ENCODE data around the gene DNM3.

DNM3 gene

DNA sequence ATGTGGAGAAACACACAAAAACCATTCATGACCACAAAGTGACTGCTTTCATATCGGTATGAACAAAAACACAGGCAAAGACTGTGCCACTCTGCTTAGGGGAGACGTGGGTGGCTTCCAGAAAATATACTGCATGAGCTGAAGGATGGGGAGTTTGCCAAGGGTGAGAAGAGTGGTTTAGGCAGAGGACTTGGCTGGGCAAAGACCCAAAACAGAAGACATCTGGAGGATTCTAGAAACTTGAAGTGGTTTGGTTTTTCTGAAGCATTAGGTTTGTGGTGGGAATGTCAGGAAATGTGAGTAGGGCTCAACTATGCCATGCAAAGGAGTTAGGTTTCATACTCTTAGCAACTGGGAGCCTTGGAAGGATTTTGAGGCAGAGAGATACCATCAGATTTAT lies 26.6 kb upstream of the DNM3 start:
- H2AFZ ChIP-seq (ENCODE audit: low read length) = no peak overlapping the region
- H3K4me3 ChIP-seq (ENCODE audit: low read depth, low read length, poor library complexity, severe bottlenecking) = no peak overlapping the region
- no peaks in the 10 kb centered on the region for H3K27me3 ChIP-seq (ENCODE audit: insufficient read depth, low read length)
- no peaks in the 10 kb centered on the region for H3K9me2 ChIP-seq (ENCODE audit: low read depth, low read length)
- H3K9ac ChIP-seq (ENCODE audit: low read length) = no peak overlapping the region
- H3K4me2 ChIP-seq (ENCODE audit: low read length) = no peak overlapping the region
- no peaks in the 10 kb centered on the region for H3K79me2 ChIP-seq (ENCODE audit: insufficient read depth, low read length)
- TF ChIP-seq, protein P1, sequence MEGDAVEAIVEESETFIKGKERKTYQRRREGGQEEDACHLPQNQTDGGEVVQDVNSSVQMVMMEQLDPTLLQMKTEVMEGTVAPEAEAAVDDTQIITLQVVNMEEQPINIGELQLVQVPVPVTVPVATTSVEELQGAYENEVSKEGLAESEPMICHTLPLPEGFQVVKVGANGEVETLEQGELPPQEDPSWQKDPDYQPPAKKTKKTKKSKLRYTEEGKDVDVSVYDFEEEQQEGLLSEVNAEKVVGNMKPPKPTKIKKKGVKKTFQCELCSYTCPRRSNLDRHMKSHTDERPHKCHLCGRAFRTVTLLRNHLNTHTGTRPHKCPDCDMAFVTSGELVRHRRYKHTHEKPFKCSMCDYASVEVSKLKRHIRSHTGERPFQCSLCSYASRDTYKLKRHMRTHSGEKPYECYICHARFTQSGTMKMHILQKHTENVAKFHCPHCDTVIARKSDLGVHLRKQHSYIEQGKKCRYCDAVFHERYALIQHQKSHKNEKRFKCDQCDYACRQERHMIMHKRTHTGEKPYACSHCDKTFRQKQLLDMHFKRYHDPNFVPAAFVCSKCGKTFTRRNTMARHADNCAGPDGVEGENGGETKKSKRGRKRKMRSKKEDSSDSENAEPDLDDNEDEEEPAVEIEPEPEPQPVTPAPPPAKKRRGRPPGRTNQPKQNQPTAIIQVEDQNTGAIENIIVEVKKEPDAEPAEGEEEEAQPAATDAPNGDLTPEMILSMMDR (IDR thresholded peaks at IDR 0.05; ENCODE audit: low read length) = no peak
- TF ChIP-seq EZH2 (IDR thresholded peaks at IDR 0.05; ENCODE audit: borderline replicate concordance, low read length) = no peak
- H3K9me3 ChIP-seq (ENCODE audit: low read length) = no peaks in the 10 kb centered on the region
- no peaks in the 10 kb centered on the region for H3K4me1 ChIP-seq (ENCODE audit: insufficient read depth, low read length, severe bottlenecking)
- H3K27ac ChIP-seq (ENCODE audit: low read depth, low read length, poor library complexity, severe bottlenecking) = no peak overlapping the region
- H3F3A ChIP-seq (ENCODE audit: insufficient read depth, low read length) = no peaks in the 10 kb centered on the region
- H3K36me3 ChIP-seq (ENCODE audit: insufficient read depth, low read length) = no peaks in the 10 kb centered on the region
- no peaks in the 10 kb centered on the region for H4K20me1 ChIP-seq (ENCODE audit: insufficient read depth, low read length)

DNA sequence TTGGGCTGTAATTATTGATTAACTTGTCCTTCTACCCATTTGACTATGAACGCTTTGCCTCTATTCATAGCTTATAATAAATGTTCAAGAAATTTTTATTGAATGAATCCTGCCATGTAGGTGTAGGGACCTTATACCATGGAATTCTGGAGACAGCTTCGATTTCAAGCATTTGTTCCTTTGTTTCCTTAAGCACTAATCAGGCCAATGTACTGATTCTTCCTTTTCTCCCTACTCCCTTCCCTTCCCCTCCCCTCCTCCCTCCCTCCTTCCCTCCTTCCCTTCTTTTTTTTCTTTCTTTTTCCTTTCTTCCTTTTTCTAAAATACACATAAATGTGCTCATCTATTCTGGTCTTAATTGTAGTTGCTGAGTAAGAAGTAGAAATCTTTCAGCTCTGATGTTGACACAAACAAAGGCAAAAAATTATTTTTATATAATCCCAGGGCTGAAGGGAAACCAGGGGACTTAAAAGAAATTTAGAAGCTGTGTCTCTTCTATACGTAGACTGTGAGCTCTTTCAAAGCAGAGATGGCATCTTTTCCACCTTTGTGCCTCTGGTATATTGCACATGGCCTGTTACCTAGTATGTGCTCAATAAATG lies 24.9 kb upstream of the DNM3 start:
- H2AFZ ChIP-seq (ENCODE audit: low read length) = no peak overlapping the region
- H3K9me3 ChIP-seq (ENCODE audit: low read length) = no peaks in the 10 kb centered on the region
- no peaks in the 10 kb centered on the region for H4K20me1 ChIP-seq (ENCODE audit: insufficient read depth, low read length)
- no peak overlapping the region for H3K9ac ChIP-seq (ENCODE audit: low read length)
- H3K4me1 ChIP-seq (ENCODE audit: insufficient read depth, low read length, severe bottlenecking) = no peaks in the 10 kb centered on the region
- H3K9me2 ChIP-seq (ENCODE audit: low read depth, low read length) = no peaks in the 10 kb centered on the region
- TF ChIP-seq EZH2 (IDR thresholded peaks at IDR 0.05; ENCODE audit: borderline replicate concordance, low read length) = no peak
- TF ChIP-seq, protein P1 (IDR thresholded peaks at IDR 0.05; ENCODE audit: low read length) = no peak
- H3F3A ChIP-seq (ENCODE audit: insufficient read depth, low read length) = no peaks in the 10 kb centered on the region
- H3K27me3 ChIP-seq (ENCODE audit: insufficient read depth, low read length) = no peaks in the 10 kb centered on the region
- no peaks in the 10 kb centered on the region for H3K79me2 ChIP-seq (ENCODE audit: insufficient read depth, low read length)
- no peaks in the 10 kb centered on the region for H3K36me3 ChIP-seq (ENCODE audit: insufficient read depth, low read length)
- H3K27ac ChIP-seq (ENCODE audit: low read depth, low read length, poor library complexity, severe bottlenecking) = no peak overlapping the region
- no peak overlapping the region for H3K4me2 ChIP-seq (ENCODE audit: low read length)
- no peak overlapping the region for H3K4me3 ChIP-seq (ENCODE audit: low read depth, low read length, poor library complexity, severe bottlenecking)

DNA sequence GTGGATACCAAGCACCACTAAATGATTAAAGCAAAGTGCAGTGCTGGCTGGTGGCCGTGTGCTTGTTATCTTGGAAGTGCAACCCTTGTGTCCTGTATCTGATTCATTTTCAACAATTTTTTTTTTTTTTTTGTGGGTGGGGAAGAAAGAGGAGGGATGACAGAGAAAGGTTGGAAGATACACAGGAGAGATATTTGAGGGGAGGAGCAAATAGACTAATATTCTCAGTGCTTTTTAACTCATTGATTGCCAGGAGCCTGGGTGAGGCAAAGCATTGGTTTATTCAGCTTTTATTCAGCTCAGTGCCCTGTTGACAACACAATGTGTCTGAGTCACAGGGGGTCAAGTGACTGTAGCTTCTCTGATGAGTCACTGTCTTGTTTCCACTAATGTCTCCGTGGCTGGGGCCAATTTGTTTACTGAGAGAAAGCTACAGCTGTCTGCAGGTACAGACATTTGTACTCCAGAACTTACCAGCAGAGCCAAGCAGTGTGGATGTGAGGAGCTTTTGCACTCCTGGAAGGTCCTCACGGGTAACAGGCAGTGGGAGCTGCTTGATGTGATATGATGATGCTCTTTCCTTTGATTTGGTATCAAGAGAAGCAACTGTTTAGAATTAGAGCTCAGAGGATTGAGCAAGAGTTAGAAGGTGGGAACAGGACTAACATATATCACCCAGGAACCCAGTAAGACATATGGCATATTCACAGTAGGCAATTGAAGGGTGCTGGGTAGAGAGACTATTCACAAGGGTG lies 23.6 kb upstream of the DNM3 start:
- Histone ChIP-seq H3K36me3 (ENCODE audit: insufficient read depth, low read length) (no peaks in the 10 kb centered on the region), H3F3A (ENCODE audit: insufficient read depth, low read length) (no peaks in the 10 kb centered on the region), H3K9ac (ENCODE audit: low read length) (no peak overlapping the region), H4K20me1 (ENCODE audit: insufficient read depth, low read length) (no peaks in the 10 kb centered on the region), H3K9me3 (ENCODE audit: low read length) (no peaks in the 10 kb centered on the region), H3K79me2 (ENCODE audit: insufficient read depth, low read length) (no peaks in the 10 kb centered on the region), H3K4me2 (ENCODE audit: low read length) (no peak overlapping the region), H3K4me1 (ENCODE audit: insufficient read depth, low read length, severe bottlenecking) (no peaks in the 10 kb centered on the region), H2AFZ (ENCODE audit: low read length) (no peak overlapping the region), H3K9me2 (ENCODE audit: low read depth, low read length) (no peaks in the 10 kb centered on the region), H3K27me3 (ENCODE audit: insufficient read depth, low read length) (no peaks in the 10 kb centered on the region), H3K4me3 (ENCODE audit: low read depth, low read length, poor library complexity, severe bottlenecking) (no peak overlapping the region), H3K27ac (ENCODE audit: low read depth, low read length, poor library complexity, severe bottlenecking) (no peak overlapping the region)
- TF ChIP-seq, protein P1 (IDR thresholded peaks at IDR 0.05; ENCODE audit: low read length) = no peak
- no peak for TF ChIP-seq EZH2 (IDR thresholded peaks at IDR 0.05; ENCODE audit: borderline replicate concordance, low read length)

All from OCI-LY1 (cell line).